Amniotic epithelial cell (primary cell): ENCODE results near the gene KIF16B.

ENCODE experiments used
- DNase-seq: peaks from one replicate; pipeline ENCODE4 v3.0.0-alpha.2; 2010; ENCODE audit warnings: low read depth

KIF16B gene

DNA sequence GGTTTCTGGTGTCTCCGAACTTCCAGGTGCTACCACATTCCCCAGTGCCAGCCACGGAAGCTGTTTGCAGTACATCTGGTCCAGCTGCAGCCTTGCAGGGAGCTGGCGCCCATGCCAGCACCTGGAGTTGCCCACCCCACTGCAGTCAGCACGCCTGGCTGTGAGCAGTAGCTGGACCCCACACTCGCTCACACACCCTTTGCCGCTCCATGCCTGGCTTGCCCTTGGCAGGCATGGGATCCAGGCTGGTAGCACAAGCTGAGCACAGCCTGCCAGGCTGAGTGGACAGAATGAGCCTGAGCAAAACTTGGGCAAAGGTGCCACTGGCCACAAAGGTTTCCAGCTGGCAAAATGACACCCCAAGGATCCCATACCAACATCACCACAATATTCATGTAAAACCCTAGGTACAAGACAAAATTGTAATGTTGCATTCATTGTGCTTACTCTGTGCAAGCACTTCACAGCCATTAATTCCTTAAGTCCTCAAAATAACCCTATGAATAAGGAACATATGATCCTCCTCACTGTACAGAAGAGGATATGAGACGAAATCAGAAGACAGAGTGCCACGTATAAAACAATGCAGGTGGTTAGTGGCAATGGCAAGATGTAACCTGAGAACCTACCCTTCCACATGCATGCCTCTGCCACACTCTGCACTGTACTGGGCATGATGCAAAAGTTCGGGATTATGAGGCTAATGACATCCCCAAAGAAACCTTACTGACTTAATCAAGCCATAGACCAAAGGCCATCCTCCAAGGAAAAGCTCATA, 18.3 kb downstream of the KIF16B start:
- DNase-seq: no peak

DNA sequence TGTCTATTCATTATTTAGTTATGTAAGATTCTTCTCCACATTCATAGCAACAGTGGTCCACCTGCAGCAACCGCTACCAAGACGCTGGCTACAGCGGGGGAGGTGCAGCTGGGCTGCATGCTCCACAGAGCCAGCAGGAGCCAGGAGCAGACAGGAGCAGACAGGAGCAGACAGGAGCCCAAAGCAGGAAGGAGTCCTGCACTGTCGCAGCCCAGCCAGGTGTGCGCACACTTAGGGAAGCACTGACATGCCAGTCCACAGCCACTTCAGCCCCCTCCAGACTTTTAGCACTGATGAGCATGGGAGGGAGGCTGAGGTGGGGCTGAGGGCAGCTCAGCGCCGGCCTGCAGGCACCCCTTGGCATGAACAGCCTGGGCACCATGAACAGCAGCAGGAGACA, 19.6 kb downstream of the KIF16B start:
- no peak for DNase-seq

DNA sequence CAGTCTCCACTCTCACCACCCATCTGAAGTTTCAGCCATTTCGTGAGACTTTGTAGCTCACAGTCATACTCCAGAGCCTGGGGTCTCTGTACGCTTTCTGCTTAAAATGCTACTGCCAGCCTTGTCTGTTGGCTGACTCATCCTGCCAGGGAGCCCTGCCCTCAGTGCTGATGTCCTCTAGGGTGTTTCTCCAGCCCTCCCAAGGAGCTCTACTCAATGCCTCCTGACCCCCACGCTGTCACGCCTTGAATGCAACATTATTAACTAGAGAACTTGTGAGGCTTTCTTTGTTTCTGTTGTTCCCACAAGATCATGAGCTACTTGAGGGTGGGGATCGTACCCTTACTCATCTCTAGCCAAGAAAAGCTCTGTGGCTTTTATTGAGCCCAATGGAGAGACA, 20.1 kb downstream of the KIF16B start:
- DNase-seq: no peak

DNA sequence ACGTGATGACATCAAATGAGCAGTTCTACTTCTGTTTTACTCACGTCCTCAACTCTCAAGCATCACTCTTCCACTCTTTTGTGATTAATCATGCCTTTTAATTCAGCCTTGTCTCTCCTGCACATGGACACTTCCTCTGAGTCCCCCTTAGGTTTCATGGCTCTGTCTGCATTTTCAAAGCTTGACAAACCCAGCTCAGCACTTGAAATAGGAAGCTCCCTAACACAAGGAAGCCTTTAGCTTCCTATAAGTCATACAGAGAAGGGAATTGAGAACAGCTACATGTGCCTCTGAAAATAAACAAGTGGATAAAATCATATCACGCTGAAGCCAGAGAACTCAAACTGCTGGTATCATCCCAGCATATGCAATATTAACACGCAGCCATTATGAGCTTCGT, 21.2 kb downstream of the KIF16B start:
- DNase-seq: no peak

DNA sequence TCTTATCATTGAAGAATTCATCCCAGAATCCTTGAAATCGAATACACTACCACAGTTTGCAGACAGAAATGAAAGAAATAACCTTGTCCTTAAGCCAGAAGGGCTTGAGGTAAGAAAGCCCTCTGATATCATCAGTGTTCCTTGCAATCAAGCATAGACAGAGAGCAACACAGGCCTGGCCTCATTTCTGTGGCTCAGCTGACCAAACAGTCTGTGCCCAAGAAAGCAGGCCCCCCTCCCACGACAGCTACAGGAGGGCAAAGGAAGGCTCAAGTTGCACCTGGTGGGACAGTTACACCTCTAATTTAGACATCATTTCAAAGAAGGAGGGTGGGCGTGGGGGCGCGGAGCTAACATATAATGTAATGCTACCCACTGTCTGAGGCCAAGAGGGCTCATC, 21.6 kb downstream of the KIF16B start:
- no peak for DNase-seq

DNA sequence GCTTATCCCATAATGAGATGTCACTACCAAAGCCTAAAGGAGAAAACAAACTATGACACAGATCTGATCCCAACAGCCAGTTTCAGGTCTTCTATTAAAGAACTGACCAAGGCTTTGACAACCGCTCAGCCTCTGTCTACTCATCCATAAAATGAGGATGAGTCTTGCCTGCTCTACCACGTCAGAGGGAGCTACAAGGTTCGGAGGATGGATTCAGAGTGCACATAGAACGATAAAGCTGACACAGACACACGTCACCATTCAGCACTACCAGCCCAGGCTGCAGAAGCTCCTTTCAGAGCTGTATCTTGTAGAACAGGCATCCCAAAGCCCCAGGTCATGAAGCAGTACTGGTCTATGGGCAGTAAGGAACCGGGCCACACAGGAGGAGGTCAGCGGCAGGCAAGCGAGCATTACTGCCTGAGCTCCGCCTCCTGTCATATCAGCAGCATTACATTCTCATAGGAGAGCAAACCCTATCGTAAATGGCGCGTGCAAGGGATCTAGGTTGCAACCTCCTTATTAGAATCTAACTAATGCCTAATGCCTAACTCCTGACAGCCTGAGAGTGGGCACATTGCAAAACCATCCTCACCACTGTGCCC, 25.1 kb downstream of the KIF16B start:
- no peak for DNase-seq

DNA sequence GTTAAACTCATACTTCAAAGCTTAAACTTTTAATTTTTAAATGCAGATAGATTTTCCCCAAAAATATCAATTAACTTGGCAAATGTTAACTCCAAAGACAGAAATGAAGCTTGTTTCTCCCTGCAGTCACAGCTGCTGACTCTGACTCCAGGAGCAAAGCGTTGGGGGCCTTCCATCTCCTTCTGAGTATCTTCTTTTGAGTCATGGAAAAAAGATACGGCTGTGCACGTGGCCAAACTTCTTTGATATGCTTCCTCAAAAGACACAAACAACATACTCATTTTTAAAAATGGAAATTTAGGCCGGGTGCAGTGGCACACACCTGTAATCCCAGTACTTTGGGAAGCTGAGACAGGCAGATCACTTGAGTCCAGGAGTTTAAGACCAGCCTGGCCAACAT, 28.3 kb downstream of the KIF16B start:
- no peak for DNase-seq

DNA sequence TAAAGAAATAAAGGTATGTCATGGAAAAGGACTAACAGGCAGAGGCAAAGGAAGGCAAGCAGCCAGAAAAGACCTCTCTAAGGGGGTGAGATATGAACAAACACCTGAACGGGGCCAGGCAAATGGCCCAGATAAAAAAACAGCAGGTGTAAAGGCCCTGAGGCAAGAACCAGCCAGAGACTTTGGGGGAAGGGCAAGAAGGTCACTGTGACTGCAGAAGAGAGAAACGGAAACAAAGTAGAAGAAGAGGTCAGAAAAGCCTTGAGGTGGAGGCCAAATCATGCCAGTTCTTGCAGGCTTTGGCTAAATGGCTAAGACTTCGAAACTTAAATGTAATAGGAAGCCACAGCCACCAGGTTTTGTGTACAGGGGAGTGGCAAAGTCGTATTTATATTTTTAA, 30.8 kb downstream of the KIF16B start:
- no peak for DNase-seq

DNA sequence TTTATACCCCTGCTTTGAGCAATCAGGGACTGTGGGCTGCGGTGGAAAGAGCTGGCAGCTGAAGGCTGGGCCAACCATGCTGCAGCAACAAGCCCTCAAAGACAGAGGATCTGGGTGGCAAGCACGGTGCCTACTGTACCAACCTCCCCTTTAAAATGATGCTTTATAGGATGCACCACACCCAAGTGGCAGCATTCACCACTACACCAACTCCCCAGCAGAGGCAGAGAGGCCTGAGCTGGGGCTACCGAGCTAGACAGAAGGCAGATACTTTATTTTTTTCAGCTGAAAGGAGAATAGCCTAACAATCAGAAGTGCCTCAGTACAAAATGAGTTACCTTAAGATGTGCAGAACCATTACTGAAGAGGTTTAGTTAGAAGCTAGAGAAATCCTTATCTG, 31.4 kb downstream of the KIF16B start:
- no peak for DNase-seq

DNA sequence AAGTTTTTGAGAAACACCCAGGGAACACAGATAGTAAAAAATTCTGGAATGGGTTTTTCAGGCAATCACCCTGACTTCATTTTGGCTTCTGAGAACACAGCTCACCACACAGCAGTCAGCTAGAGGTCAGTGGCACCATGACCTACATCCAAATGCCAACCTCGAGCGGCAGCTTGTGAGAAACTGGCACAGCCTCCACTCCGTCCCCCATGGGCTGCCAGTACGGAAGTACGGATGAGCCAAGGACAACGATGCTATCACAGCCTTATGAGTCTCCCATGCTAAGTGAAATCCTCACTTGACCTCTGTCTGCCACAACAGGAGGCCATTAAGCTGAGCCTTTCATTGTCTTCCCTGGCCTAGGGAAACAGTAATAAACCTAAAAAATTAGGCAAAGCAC, 32.0 kb downstream of the KIF16B start:
- DNase-seq: no peak

DNA sequence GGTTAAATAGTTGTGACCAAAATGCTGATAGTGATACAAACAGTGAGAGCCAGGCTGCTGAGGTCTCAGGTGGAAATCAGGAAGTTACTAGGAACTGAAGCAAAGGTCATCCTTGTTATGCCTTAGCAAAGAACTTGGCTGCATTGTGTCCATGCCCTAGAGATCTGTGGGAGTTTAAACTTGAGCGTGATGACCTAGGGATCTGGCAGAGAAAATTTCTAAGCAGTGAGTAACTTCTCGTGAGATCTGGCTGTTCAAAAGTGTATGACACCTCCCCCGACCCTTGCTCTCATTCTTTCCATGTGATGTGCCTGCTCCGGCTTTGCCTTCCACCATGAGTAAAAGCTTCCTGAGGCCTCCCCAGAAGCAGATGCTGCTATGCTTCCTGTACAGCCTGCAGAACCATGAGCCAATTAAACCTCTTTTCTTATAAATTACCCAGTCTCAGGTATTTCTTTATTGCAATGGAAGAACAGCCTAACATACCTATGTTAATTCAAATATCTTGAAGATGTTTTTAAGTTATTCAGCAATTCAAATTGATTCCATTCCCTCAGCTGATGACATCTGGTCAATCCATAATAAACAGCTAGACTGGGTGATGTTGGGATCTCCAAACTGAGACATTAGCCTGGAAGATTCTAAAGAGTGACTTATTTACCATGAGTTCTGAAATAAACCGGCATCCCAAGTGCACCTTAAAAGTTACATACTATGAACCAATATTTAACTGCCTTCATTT, 33.8 kb downstream of the KIF16B start:
- peak; percentile 49 for DNase-seq

DNA sequence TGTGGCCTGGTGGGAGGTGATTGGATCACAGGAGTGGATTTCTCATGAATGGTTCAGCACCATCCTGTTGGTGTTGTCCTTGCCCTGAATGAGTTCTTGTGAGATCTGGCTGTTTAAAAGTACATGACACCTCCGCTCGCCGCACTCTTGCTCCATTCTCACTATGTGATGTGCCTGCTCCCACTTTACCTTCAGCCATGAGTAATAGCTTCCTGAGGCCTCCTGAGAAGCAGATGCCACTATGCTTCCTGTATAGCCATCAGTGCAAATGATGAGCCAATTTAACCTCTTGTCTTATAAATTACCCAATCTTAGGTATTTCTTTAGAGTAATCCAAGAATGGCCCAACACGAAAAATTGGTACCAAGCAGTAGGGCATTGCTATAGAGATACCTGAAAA, 34.5 kb downstream of the KIF16B start:
- DNase-seq: no peak

DNA sequence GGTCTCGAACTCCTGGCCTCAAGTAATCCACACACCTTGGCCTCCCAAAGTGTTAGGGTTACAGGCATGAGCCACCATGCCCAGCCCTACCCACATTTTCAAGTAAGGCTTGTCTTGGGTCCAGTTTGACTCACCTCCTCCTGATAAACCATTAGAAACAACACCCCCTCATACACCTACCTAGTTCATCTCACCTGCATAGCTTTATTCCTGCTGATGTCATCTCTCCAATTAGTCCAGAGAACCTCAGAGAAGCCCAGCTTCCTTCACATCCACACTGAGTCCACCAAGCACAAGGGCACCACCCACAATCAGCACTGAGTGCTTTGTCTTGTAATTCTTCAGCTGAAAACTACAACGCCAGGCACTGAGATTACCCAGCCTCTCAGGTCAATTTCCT, 35.3 kb downstream of the KIF16B start:
- DNase-seq: no peak

DNA sequence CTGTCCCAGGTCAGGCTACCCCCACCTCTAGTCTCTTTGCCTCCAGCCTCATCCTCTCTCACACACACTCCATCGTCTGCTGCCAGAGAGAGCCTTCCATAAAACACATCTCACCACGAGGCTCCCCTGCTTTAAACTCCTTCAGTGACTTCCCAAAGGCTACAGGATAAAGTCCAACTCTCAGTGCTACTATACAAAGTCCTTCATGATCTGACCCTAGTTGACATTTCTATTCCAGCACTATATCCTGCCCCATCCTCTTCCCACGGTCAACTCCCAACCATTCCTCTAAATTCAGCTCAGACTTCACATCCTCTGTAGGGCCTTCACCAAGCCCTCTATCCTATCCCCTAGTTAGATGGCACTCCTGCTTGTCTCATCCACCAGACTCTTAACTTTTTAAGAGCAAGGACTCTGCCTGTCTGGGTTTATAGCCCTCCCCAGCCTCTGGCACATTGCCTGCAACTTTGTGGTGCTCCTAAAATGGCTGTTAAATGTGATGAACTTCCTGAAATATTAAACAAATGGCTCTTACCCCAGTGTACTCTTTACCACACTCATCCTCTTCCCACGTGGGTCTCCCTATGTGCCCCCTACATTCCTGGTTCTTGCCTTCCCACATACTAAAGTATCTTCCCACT, 36.1 kb downstream of the KIF16B start:
- DNase-seq: no peak

DNA sequence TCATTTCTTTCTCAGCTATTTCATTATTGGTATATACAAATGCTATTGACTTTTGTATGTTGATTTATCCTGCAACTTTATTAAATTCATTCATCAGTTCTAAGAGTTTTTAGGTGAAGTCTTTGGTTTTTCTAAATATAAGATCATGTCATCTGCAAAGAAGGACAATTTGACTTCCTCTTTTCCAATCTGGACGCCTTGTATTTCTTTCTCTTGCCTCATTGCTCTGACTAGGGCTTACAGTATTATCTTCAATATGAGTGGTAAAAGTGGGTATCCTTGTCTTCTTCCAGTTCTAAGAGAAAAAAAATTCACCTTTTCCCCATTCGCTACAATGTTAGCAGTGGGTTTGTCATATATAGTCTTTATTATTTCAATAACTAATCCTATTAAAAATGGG, 38.0 kb downstream of the KIF16B start:
- DNase-seq: no peak

DNA sequence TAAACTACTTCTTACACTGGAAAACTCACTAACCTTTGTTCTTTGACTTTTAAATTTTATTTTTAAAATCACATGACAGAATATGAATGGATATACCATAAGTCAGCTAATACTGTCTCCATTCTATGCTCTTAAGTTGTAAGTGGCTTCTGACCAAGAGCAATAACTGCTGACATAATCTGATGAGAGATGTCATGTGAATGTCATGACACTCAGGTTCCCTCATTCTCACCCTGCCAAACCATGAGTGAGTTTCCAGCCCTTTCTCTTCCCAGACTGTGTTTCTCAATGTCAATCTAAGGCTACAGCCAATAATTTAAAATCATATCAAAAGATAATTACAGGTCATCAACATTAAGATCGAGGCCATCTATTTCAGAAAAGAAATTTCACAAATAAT, 39.7 kb downstream of the KIF16B start:
- no peak for DNase-seq

DNA sequence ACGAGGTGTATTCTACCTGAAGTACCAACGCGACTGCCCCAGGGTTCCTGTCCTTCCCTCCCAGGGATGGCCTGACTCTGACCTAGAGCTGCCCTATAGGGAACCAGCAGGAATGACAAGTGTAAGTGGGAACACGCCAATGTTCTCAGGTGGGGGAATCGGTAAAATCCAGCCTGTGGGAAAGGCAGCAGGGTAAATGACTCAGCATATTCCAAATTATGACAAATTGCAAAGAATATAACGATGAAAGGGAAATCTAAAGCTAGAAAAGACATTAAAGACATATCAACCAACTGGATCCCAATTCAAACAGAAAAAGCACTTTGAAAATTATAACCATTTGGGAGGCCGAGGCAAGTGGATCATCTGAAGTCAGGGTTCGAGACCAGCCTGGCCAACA, 41.8 kb downstream of the KIF16B start:
- no peak for DNase-seq

DNA sequence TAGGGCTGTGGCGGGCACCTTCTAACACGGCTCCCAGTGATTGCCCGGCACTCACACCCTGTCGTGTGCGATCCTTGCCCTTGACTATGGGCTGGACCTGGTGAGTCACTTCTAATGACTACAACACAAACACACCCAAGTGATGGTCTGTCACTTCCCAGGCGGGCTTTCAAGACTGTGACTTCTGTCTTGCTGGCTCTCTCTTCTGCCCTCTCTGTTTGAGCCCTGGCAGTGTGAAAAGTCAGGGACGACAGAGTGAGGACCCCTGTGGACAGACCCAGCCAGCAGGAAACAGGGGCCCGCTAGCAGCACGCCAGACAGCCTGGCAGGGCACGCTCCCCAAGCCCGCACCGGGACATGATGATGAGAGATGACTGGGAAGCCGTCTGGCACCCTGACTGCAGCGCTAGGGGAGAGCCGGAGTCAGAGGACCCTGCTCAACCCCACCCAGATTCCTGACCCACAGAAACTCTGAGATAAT, 43.0 kb downstream of the KIF16B start:
- no peak for DNase-seq

DNA sequence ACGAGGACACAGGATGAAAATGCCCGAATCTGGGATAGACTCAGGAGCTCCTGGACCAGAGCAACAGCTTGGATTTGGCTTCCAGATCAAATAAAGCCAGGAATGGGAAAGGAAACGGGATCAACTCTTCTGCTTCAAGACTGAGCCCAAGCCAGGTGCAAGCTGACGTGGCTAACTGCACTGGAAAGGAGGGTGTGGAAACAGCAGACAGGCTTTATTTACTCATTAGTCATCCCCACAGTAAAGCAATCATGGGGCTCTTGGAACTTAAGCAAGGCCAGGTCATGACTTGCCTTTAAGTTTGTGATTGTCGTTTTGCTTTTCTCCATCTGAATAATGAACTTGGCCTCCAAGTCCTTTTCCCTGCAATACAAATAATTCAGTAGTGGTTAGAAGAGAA, 45.2 kb downstream of the KIF16B start:
- peak; percentile 90 for DNase-seq

DNA sequence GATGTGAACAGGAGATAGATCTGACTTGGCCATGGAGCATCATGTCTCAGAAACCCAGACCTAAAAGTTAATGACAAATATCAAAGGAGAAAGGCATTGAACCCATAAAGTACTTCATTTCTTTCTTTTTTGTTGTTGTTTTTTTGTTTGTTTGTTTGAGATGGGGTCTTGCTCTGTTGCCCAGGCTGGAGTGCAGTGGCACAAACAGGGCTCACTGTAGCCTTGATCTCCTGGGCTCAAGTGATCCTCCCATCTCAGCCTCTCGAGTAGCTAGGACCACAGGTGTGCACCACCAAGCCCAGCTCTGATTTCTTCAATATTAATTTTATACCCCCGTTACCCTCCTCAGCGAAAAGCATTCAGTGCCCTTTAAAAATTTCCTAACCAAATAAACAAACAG, 45.8 kb downstream of the KIF16B start:
- DNase-seq: no peak

DNA sequence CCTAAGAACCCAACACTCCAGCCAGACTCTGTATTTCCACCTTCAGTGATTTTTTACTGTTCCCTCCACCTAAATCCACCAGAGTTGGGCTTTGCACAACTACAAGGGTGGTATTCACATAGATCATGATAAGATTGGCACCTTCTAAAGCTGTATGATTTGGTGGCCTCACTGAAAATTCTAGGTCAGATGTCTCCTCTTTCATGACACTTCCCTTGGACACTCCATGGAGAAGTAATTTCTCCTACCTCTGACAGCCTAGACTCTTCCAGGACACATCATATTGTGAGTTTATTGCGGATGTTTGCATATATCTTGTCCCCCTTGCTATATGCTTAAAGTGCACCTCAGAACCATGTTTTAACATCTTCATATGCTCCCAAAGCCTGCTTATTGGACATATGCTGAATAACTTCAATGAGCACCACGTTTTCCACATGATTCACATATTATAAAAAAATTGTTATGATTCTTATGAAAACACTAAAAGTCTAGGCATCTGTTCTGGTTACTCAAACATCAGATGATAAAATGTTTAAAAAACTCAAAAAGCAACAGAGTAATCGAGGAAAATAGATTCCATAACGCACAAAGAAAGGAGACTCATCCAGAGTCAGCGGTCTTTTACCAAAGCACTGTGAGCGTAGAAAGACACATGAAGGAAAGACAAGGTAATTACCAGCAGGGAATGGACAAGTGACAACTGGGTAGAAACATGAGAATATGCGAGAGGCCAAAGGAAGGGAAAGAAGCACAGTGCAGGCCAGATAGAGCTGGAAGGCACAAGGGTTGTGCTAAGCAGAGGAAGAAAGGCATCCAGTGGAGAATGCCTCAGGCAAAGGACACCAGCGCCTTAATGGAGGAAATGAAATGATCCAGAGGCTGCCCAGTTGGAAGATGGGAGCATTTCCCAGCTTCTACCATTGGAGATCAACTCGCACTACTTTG, 46.5 kb downstream of the KIF16B start:
- DNase-seq: no peak

DNA sequence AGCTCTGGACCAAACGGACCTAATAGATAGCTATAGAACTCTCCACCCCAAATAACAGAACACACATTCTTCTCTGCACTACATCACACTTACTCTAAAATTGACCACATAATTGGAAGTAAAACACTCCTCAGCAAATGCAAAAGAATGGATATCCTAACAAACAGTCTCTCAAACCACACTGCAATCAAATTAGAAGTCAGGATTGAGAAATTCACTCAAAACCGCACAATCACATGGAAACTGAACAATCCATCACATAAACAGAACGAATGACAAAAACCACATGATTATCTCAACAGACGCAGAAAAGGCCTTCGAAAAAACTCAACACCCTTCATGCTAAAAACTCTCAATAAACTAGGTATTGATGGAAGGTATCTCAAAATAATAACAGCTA, 50.6 kb downstream of the KIF16B start:
- peak; percentile 38 for DNase-seq
